NCI-H1694 (cell line): ENCODE data around the gene RNASEL.
A peak's percentile ranks its signal among the peaks of the same experiment; 100 is the strongest.
"Not testable (repeated sequence)": the region's sequence is repeated elsewhere in the genome, so short reads cannot be mapped to it uniquely, and the experiment has no call there.

Experiments used
- DNase-seq: peaks from one replicate; lab custom pipeline; 2025; lab: John Stamatoyannopoulos, UW

RNASEL gene, protein sequence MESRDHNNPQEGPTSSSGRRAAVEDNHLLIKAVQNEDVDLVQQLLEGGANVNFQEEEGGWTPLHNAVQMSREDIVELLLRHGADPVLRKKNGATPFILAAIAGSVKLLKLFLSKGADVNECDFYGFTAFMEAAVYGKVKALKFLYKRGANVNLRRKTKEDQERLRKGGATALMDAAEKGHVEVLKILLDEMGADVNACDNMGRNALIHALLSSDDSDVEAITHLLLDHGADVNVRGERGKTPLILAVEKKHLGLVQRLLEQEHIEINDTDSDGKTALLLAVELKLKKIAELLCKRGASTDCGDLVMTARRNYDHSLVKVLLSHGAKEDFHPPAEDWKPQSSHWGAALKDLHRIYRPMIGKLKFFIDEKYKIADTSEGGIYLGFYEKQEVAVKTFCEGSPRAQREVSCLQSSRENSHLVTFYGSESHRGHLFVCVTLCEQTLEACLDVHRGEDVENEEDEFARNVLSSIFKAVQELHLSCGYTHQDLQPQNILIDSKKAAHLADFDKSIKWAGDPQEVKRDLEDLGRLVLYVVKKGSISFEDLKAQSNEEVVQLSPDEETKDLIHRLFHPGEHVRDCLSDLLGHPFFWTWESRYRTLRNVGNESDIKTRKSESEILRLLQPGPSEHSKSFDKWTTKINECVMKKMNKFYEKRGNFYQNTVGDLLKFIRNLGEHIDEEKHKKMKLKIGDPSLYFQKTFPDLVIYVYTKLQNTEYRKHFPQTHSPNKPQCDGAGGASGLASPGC

GRCh38 chr1:182588500-182589396 is at the start of gene RNASEL:
Gene RNASEL (minus strand): TSS chr1:182589256. CDS start chr1:182586806, 2,450 bp downstream.
- DNase-seq, result no peak

GRCh38 chr1:182637769-182638168 is 48.7 kb upstream of the RNASEL start:
- no peak for DNase-seq

DNA sequence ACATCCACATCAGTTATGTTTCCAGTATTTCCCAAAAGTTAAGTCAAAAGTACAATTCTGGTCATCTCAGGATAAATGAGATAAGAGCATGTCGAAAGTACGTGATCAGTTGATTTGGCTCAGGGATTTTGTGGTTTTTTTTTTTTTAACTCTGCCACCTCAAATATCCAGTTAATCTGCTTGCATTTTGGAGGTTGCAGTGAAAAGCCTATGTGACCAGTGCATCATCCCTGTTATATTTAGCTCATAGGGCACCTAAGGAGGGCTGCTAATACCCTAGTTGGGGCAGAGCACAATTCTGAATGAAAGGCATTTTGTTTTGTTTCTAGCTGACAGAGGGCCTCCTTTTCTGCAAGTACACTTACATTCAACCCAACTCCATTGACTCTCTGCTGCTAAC is 46.8 kb upstream of the RNASEL start:
- no peak for DNase-seq

DNA sequence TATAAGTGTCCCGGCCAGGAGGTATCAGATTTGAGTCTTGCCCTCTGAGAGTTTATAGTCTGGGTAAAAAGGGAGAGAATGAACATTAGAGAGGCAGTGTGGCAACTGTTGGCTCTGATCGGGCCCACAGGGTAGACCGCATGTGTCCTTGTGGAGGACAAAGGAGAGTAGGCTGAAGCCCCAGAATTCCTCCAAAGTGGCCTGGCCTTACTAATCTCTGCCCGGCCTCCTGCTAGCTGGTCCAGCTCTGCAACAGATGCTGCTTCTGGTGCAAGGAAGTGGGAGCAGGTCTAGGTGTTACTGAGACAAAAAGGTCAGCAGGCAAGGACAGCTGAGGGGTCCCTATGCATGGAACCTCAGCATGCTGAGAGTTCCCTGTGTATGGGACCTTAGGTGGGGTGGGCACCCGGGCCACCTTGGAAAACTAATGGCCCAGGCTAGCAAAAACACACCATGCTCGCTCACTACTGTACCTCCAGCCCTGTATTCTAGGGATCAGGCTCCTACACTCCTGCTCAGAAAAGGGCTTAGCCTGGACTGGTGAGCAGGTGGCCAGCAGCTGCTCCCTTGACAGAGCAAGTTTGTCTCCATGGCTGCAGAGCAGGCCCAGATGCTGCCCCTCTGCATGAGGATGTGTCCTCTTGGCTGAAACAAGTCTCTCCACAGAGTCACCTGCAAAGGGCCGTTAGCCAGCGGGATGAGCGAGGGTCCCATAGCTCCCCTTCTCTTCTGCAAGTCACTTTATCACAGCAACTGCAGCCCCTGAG is 45.4 kb upstream of the RNASEL start:
- DNase-seq, result peak; percentile 37

- peak; percentile 98 for DNase-seq
These were observed 44.7 kb upstream of the RNASEL start for GRCh38 chr1:182633657-182634281.

GRCh38 chr1:182633031-182633430 is 44.0 kb upstream of the RNASEL start:
- DNase-seq, result no peak

GRCh38 chr1:182632441-182632857 is 43.4 kb upstream of the RNASEL start:
- not testable (repeated sequence) for DNase-seq

DNA sequence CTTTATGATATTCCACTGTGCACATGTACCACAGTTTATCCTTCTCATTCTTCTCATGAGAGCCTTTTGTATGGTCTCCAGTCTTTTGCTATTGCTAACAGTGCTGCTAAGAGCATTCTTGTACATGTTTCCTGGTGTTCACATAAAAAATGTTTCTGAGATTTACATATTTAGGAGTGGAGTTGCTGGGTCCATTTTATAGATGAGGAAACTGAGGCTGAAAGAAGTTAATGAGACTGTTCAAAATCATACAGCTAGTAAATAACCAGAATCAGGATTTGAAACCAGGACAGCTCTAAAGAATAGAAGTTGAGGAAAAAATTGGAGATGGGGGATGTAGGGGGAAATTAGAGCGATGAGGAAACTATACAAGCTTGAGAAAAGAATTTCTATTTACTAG is 42.9 kb upstream of the RNASEL start:
- no peak for DNase-seq

DNA sequence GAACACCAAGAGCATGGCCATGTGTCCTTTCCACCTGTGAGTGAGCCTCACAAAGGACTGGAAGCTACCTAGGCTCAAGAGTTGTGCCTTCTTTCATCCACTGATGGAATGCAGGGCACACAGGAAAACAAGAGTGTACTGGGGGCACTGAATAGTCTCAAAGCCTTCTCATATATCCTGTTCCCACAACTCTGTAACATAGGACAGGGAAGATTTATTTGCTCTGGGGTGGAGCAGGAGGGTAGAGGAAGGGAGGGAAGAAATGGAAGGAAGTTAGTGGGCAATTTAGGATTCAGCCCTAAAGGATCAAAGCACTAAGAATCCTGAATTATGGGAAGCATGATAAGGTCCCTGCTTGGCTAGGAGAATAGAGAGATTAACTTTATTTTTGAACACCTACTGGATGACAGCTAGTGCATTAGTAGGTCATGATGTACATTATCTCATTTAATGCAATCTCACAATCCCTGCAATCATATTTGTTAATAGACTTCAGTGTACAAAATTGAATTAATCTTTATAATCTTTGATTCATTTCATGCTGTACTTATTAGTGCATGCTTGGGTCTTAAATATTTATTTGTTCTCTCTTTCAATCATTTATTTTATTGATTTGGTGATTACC is 42.1 kb upstream of the RNASEL start:
- no peak for DNase-seq

DNA sequence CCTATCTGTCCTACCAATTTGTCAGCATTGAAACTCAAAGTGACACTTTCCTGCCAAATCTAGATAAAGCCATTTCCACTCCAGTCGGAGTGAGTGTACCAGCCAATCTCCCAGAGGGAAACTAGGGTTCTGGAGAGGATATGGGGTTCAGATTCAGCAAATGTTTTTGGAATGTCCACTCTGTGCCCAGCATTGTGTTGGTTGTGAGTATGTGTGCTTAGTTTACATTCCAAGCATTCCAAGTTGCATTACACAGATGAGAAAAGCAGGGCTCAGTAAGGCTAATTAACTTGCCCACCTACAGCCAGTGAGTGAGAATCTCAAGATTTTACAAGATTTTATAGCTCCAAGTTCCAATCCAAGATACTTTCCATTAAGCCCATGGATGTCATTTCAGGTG is 41.5 kb upstream of the RNASEL start:
- no peak for DNase-seq

DNA sequence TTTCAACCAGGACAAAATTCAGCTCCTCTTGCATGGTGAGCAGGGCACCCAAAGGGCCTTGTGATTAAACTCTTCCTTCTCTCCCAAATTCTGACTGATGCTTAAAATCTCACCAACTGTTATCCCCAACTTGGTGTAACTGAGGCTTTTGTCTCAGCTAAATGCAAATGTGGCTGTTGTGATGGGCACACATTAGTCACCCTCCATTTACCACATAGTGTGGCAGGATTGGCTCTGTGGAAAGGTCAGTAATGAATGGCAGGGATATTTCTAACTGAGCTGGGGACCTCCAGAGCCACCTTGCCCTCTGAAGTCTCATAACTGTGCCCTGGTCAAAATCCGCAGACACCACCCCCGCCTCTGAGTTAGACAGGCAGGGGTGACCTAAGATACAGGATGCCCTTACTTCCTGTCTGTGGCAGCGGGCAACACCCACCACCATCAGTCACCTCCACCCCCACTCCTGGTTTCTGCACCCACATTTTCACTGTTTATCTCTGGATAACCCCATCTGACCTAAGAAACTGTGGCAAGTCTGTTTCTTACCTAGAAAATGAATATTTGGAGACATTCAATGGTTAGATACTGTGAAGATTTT is 40.5 kb upstream of the RNASEL start:
- DNase-seq, result no peak

DNA sequence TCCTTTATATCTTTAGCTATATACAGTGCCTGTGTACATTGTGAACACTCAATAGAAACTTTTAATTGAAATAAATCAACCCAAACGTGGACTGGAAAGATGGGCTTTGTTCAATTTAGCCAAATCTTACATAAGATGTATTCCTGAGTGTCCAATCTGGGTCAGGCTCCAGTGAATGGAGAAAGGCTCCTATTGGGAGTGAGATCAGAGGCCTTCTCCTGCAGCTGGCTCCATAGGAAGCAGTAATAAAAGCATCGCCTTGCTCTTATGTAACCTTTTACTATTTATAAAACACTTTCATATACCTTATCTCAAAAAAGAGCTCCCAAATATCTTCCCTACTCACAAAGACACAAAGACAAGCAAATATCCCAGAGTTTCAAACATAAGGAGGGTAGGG is 40.0 kb upstream of the RNASEL start:
- DNase-seq, result no peak

GRCh38 chr1:182628657-182629056 is 39.6 kb upstream of the RNASEL start:
- DNase-seq, result no peak

GRCh38 chr1:182627622-182628021 is 38.6 kb upstream of the RNASEL start:
- no peak for DNase-seq

DNA sequence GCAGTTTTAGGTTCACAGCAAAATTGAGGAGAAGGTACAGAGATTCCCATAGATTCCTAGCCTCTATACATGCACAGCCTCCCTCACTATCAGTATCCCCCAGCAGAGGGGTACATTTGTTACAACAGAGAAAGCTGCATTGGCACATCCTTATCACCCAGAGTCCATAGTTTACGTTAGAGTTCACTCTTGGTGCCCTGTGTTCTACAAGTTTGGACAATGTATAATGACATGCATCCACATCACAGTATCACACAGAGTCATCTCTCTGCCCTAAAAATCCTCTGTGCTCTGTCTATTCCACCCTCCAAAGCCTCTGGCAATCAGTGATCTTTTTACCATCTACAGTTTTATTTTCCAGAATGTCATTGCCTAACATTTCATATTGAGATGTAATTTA is 37.5 kb upstream of the RNASEL start:
- no peak for DNase-seq

GRCh38 chr1:182625719-182626504 is 36.9 kb upstream of the RNASEL start:
- DNase-seq, result no peak

DNA sequence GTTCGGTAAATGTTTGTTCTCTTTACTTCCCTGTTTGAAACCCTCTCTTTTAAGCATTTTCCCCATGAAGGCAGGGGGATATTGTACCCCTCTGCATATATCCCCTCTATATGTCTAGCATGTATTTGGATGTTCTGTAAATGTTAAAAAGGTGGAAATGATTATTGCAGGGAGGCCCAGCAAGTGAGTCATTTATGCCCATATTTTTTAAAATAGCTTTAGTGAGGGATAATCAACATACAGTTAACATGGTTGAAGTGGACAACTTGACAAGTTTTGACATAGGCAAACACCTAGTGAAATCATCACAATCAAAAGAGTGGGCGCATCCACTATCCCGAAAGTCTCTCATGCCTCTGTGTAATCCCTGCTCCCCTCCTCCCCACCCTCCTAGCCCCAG is 36.0 kb upstream of the RNASEL start:
- DNase-seq, result no peak

DNA sequence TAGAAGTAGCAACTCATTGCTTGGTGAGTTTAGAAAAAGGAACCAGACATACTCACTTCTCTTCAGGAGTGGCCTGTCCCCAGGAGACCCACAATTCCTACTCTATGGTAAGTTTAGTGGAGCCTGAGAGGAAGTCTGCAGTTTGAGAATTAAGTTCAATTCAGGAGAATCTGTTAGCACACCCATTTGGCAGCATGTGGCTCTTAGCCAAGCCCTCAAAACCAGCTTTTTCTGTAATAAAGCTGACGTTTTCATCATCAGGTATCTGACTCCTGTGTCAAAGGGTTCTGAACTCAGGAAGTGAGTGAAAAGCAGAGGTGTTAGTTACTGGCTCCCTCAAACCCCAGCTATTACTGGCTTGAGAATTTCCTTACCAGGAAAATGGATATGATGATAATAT is 35.5 kb upstream of the RNASEL start:
- DNase-seq, result peak; percentile 32

GRCh38 chr1:182622901-182623528 is 34.0 kb upstream of the RNASEL start:
- DNase-seq, result no peak
